A549 (cell line): ENCODE data around the gene RFESD. TPM values are rescaled to one million over a fixed set of nuclear protein-coding genes. Genes with fewer than 3 reads are reported as not detected.
"Not testable (repeated sequence)": the region's sequence is repeated elsewhere in the genome, so short reads cannot be mapped to it uniquely, and the experiment has no call there.

ENCODE experiments used
- ATAC-seq, 2 experiments: fragments of 200-7000 bp in 1 of 2; fragments of >200 bp in 1 of 2; cut with Nextera tagmentation in 1 of 2; cut with Tn5 transposase in 1 of 2; 3 replicates each; pipeline versions ENCODE4 v1.8.0 to v1.9.1; 2018 to 2020; ENCODE audit warnings: mild to moderate bottlenecking in 1 of 2, moderate library complexity in 1 of 2
- CTCF ChIA-PET: fragments of 300-600 bp; sonication (Branson Sonifier 250); formaldehyde crosslinking; extraction: SDS; loops from one replicate; lab custom pipeline; 2021; ENCODE audit warnings: antibody characterized with exemption, inconsistent platforms; lab: Yijun Ruan, JAX
- POLR2A ChIA-PET: fragments of 350-600 bp; formaldehyde crosslinking; extraction: SDS; loops from one replicate; lab custom pipeline; 2021; ENCODE audit warnings: antibody characterized with exemption, inconsistent platforms; lab: Yijun Ruan, JAX
- DNase-seq, 2 experiments: peaks; one replicate each; pipeline versions ENCODE4 v3.0.0 to v3.0.0-alpha.2; 2011 to 2016; ENCODE audit warnings: low read depth in 1 of 2, low spot score in 1 of 2
- FAIRE-seq: peaks from 2 replicates; lab custom pipeline; 2011; peaks lifted over from hg19 to GRCh38; lab: Jason Lieb, UNC
- H3K27ac ChIP-seq, 2 experiments: fragments of >200 bp; sonication (Bioruptor Twin); formaldehyde crosslinking; 3 replicates each; pipeline ENCODE4 v1.5.1; 2016 to 2017
- H3K4me1 ChIP-seq: fragments of >200 bp; sonication (Bioruptor Twin); formaldehyde crosslinking; 3 replicates; pipeline ENCODE4 v1.6.1; 2016
- H3K4me2 ChIP-seq: fragments of >200 bp; sonication (Bioruptor Twin); formaldehyde crosslinking; 3 replicates; pipeline ENCODE4 v1.6.1; 2016
- H3K4me3 ChIP-seq: fragments of >200 bp; sonication (Bioruptor Twin); formaldehyde crosslinking; 3 replicates; pipeline ENCODE4 v1.5.1; 2016
- H3K9me3 ChIP-seq: fragments of >200 bp; sonication (Bioruptor Twin); formaldehyde crosslinking; 3 replicates; pipeline ENCODE4 v1.6.1; 2016
- BHLHE40 ChIP-seq: IDR thresholded peaks from 2 replicates; pipeline ENCODE4 v1.6.1; 2012; ENCODE audit warnings: low read depth, low read length, inconsistent platforms
- CBX2 ChIP-seq: fragments of 200-600 bp; sonication (generic); IDR thresholded peaks from 2 replicates; pipeline ENCODE4 v1.6.1; 2016; ENCODE audit warnings: low read depth, mild to moderate bottlenecking, borderline replicate concordance
- CHD4 ChIP-seq: fragments of 200-600 bp; sonication (generic); IDR thresholded peaks from 2 replicates; pipeline ENCODE4 v1.6.1; 2016; ENCODE audit warnings: antibody characterized with exemption, mild to moderate bottlenecking, borderline replicate concordance
- EP300 ChIP-seq, 2 experiments: fragments of >200 bp; sonication (Bioruptor Twin); formaldehyde crosslinking; IDR thresholded peaks; 2 replicates in 1 of 2; 3 replicates in 1 of 2; pipeline ENCODE4 v1.6.1; 2016 to 2017
- FOXS1 ChIP-seq: fragments of 250-450 bp; sonication (Bioruptor Pico); IDR thresholded peaks from 2 replicates; pipeline ENCODE4 v1.5.0; 2020; ENCODE audit warnings: mild to moderate bottlenecking, moderate library complexity
- GATA3 ChIP-seq: IDR thresholded peaks from 2 replicates; pipeline ENCODE4 v1.6.1; 2012; ENCODE audit warnings: borderline replicate concordance
- HDAC2 ChIP-seq: fragments of 200-600 bp; sonication (generic); IDR thresholded peaks from 2 replicates; pipeline ENCODE4 v1.6.1; 2016
- JUNB ChIP-seq: fragments of >200 bp; sonication (Bioruptor Twin); formaldehyde crosslinking; IDR thresholded peaks from 2 replicates; pipeline ENCODE4 v1.6.1; 2016
- KDM1A ChIP-seq: fragments of 200-600 bp; sonication (generic); IDR thresholded peaks from 2 replicates; pipeline ENCODE4 v1.6.1; 2016; ENCODE audit warnings: low read depth, mild to moderate bottlenecking
- NPAS2 ChIP-seq: fragments of 250-450 bp; sonication (Bioruptor Pico); IDR thresholded peaks from 2 replicates; pipeline ENCODE4 v1.8.0; 2022; ENCODE audit warnings: mild to moderate bottlenecking, moderate library complexity, borderline replicate concordance
- RAD21 ChIP-seq, 2 experiments: fragments of >200 bp in 1 of 2; sonication (Bioruptor Twin) in 1 of 2; formaldehyde crosslinking in 1 of 2; IDR thresholded peaks in 1 of 2; conservative IDR thresholded peaks in 1 of 2; 2 replicates in 1 of 2; 3 replicates in 1 of 2; pipeline ENCODE4 v1.6.1; 2012 to 2018; ENCODE audit warnings: inconsistent platforms in 1 of 2
- RCOR1 ChIP-seq: fragments of 150-350 bp; IDR thresholded peaks from 2 replicates; pipeline ENCODE4 v1.6.1; 2014; ENCODE audit warnings: antibody characterized with exemption, low read length, low read depth
- TP53 ChIP-seq: fragments of 250-450 bp; sonication (Bioruptor Pico); IDR thresholded peaks from 2 replicates; pipeline ENCODE4 v1.5.0; 2021; ENCODE audit warnings: mild to moderate bottlenecking, moderate library complexity
- ZNF302 ChIP-seq: fragments of 250-450 bp; sonication (Bioruptor Pico); IDR thresholded peaks from 2 replicates; pipeline ENCODE4 v1.9.0; 2021; ENCODE audit warnings: inconsistent platforms, mild to moderate bottlenecking, moderate library complexity
- WGBS: methylation state at CpG from one replicate; pipeline ENCODE4 v1.1.6; 2017; ENCODE audit errors: missing lambda C conversion rate; 5-methylcytosine and 5-hydroxymethylcytosine counted together
- polyA plus RNA-seq, 4 experiments: library from polyadenylated mRNA; depleted of rRNA in 3 of 4; stranded (reverse); fragments of >200 nt; fragmentation: RNase III in 1 of 4; extraction: RNeasy Plus Mini Kit Qiagen cat#74134 plus additional on column Dnase treatment in 1 of 4; gene quantifications; 2 replicates in 3 of 4; 3 replicates in 1 of 4; pipeline ENCODE4 v1.2.3, GENCODE V29; 2011 to 2017
- TF ChIP-seq, protein P1 (sequence below): IDR thresholded peaks from 2 replicates; pipeline ENCODE4 v1.6.1; 2012
- TF ChIP-seq, protein P2 (sequence below): fragments of 250-450 bp; sonication (Bioruptor Pico); IDR thresholded peaks from 2 replicates; pipeline ENCODE4 v1.5.0; 2021; ENCODE audit warnings: mild to moderate bottlenecking, moderate library complexity, borderline replicate concordance
- TF ChIP-seq, protein P3 (sequence below): fragments of >200 bp; sonication (Bioruptor Twin); formaldehyde crosslinking; IDR thresholded peaks from 3 replicates; pipeline ENCODE4 v1.6.1; 2016
- TF ChIP-seq, protein P4 (sequence below): IDR thresholded peaks from 2 replicates; pipeline ENCODE4 v1.6.1; 2012

RFESD gene
- polyA plus RNA-seq, 2 of the 4 experiments (the other 2 are of a cell fraction) = 1.6 to 5.4 TPM

DNA sequence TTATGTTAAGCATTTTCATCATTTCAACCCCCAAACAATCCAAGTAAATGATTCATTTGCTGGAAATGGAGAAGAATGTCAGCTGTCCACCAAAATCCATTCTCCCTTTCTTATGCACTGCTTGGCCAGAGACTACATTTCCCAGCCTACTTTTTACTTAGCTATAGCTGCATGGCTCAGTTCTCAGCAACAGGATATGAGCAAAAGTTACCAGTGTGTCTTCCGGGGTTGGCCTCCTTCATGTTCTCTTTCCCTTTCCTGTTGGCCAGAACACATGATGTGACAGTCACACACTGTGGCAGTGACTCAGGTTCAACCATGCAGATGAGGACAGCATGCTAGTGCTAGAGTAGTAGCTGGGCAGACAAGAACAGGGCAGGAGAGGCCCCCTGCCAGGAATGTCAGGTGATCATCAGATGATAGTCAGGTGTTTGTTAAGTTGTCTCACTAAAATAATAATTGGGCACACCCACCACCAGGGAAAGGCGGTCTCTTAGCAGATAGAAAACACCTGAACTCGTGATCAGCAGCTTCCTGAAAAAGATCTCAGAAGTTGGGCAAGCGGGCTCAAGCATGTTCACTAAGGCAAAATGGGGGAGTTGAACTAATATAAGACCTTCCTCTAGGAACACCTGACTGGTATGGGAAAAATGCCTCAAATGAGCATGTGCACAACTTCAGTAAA is 14.4 kb upstream of the RFESD start:
- Histone ChIP-seq H3K4me1 (peaks cover 14% of the 10 kb centered on the region; the same call in 2 of the 3 replicates), H3K4me2 (peak overlapping the region; percentile 33; the same call in 2 of the 3 replicates), H3K27ac (no peak overlapping the region), H3K4me3 (no peak overlapping the region), H3K9me3 (no peaks in the 10 kb centered on the region)
- POLR2A ChIA-PET = no interaction called here
- WGBS = 70% methylated on average over 4 of the region's 4 CpGs
- DNase-seq (peak in 1 of 2 experiments; percentile 27), FAIRE-seq (no peak), ATAC-seq (peak; percentile 69 to 77)
- no peak for TF ChIP-seq CBX2
- no peak for TF ChIP-seq FOXS1 (CRISPR knock-in tag)
- no peak for TF ChIP-seq RCOR1
- no peak for TF ChIP-seq GATA3
- no peak for TF ChIP-seq TP53 (CRISPR knock-in tag)
- no peak for TF ChIP-seq ZNF302 (CRISPR knock-in tag)
- TF ChIP-seq BHLHE40 = no peak
- TF ChIP-seq JUNB = no peak
- CTCF ChIA-PET = interaction anchor here (1.2 to 1.5 kb wide), 5 partner anchors 9 to 32 kb away, joined by 3 to 4 read pairs (median 3); no protein-coding TSS in a partner anchor

DNA sequence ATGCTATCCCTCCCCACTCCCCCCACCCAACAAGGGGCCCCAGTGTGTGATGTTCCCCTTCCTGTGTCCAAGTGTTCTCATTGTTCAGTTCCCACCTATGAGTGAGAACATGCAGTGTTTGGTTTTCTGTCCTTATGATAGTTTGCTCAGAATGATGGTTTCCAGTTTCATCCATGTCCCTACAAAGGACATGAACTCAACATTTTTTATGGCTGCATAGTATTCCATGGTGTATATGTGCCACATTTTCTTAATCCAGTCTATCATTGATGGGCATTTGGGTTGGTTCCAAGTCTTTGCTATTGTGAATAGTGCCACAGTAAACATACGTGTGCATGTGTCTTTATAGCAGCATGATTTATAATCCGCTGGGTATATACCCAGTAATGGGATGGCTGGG is 13.6 kb upstream of the RFESD start:
- DNase-seq, H3K4me3 ChIP-seq, H3K4me2 ChIP-seq, H3K27ac ChIP-seq, H3K9me3 ChIP-seq, FAIRE-seq, POLR2A ChIA-PET, ATAC-seq: not testable (repeated sequence)
- CTCF ChIA-PET = interaction anchor here (1.3 kb wide), 1 partner anchor 31 kb away, joined by 4 read pairs; no protein-coding TSS in a partner anchor
- peaks cover 14% of the 10 kb centered on the region; the same call in 2 of the 3 replicates for H3K4me1 ChIP-seq
- WGBS = 90% methylated on average over 2 of the region's 2 CpGs

DNA sequence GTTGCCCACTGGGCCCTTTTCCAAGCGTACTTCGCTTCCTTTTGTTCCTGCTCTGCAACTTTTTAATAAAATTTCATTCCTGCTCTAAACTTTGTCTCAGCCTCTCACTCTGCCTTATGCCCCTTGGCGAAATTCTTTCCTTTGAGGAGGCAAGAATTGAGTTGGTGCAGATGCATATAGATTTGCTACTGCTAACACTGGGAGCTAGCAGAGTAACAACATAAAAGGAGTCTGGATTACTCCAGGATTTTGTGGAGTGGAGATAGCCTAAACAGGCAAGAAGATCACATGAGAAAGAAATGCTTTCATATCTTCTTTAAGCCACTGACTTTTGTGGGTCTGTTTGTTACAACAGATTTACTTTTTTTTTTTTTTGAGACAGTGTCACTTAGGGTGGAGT is 12.9 kb upstream of the RFESD start:
- TF ChIP-seq, protein P1, sequence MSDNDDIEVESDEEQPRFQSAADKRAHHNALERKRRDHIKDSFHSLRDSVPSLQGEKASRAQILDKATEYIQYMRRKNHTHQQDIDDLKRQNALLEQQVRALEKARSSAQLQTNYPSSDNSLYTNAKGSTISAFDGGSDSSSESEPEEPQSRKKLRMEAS = no peak
- TF ChIP-seq NPAS2 (CRISPR knock-in tag) (no peak), GATA3 (no peak), ZNF302 (CRISPR knock-in tag) (no peak), RAD21 (conservative IDR thresholded peaks at IDR 0.05 in 1 of 2, IDR thresholded peaks at IDR 0.05 in 1 of 2) (no peak), BHLHE40 (no peak), KDM1A (no peak), RCOR1 (no peak), CHD4 (no peak), CBX2 (no peak), EP300 (IDR thresholded peaks at IDR 0.05) (no peak), HDAC2 (no peak)
- TF ChIP-seq, protein P2, sequence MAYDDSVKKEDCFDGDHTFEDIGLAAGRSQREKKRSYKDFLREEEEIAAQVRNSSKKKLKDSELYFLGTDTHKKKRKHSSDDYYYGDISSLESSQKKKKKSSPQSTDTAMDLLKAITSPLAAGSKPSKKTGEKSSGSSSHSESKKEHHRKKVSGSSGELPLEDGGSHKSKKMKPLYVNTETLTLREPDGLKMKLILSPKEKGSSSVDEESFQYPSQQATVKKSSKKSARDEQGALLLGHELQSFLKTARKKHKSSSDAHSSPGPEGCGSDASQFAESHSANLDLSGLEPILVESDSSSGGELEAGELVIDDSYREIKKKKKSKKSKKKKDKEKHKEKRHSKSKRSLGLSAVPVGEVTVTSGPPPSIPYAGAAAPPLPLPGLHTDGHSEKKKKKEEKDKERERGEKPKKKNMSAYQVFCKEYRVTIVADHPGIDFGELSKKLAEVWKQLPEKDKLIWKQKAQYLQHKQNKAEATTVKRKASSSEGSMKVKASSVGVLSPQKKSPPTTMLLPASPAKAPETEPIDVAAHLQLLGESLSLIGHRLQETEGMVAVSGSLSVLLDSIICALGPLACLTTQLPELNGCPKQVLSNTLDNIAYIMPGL (CRISPR knock-in tag) = no peak
- TF ChIP-seq, protein P3, sequence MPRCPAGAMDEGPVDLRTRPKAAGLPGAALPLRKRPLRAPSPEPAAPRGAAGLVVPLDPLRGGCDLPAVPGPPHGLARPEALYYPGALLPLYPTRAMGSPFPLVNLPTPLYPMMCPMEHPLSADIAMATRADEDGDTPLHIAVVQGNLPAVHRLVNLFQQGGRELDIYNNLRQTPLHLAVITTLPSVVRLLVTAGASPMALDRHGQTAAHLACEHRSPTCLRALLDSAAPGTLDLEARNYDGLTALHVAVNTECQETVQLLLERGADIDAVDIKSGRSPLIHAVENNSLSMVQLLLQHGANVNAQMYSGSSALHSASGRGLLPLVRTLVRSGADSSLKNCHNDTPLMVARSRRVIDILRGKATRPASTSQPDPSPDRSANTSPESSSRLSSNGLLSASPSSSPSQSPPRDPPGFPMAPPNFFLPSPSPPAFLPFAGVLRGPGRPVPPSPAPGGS = no peak
- TF ChIP-seq, protein P4, sequence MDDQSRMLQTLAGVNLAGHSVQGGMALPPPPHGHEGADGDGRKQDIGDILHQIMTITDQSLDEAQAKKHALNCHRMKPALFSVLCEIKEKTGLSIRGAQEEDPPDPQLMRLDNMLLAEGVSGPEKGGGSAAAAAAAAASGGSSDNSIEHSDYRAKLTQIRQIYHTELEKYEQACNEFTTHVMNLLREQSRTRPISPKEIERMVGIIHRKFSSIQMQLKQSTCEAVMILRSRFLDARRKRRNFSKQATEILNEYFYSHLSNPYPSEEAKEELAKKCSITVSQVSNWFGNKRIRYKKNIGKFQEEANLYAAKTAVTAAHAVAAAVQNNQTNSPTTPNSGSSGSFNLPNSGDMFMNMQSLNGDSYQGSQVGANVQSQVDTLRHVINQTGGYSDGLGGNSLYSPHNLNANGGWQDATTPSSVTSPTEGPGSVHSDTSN = no peak
- Histone ChIP-seq H3K4me1 (peaks cover 14% of the 10 kb centered on the region; the same call in 2 of the 3 replicates), H3K4me3 (no peak overlapping the region), H3K9me3 (no peaks in the 10 kb centered on the region), H3K4me2 (no peak overlapping the region), H3K27ac (no peak overlapping the region)
- no peak for FAIRE-seq
- DNase-seq = no peak
- no peak for ATAC-seq
- POLR2A ChIA-PET = no interaction called here
- CTCF ChIA-PET = no interaction called here
- 74% methylated on average over 3 of the region's 3 CpGs for WGBS
